Neural cell (in vitro differentiated cells): Measurements from ENCODE around the gene ITGB1.

Experiments
- POLR2AphosphoS5 ChIP-seq: IDR thresholded peaks from 2 replicates; pipeline ENCODE4 v1.6.1; 2012
- TF ChIP-seq, protein P1 (sequence below): fragments of 450-650 bp; IDR thresholded peaks from 2 replicates; pipeline ENCODE4 v1.5.1; 2014; ENCODE audit warnings: antibody characterized with exemption, mild to moderate bottlenecking, moderate library complexity; ENCODE audit not compliant: poor library complexity, severe bottlenecking

DNA sequence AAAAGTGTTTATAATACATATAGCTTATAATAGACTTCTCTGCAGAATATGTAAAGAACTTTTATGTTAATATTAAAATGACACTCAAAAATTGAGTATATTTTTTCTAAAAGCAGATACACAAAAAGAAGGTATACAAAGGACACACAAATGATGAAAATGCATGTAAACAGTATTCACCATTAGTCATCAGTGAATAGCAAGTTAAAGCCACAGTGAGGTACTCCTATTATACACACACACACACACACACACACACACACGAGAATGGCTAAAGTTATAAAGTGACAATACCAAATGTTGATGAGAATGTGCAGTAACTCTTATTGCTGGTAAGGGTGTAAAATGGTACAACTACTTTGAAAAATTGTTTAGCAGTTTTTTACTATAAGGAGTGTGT, 92.9 kb downstream of the ITGB1 start:
- no peak for TF ChIP-seq POLR2AphosphoS5
- TF ChIP-seq, protein P1, sequence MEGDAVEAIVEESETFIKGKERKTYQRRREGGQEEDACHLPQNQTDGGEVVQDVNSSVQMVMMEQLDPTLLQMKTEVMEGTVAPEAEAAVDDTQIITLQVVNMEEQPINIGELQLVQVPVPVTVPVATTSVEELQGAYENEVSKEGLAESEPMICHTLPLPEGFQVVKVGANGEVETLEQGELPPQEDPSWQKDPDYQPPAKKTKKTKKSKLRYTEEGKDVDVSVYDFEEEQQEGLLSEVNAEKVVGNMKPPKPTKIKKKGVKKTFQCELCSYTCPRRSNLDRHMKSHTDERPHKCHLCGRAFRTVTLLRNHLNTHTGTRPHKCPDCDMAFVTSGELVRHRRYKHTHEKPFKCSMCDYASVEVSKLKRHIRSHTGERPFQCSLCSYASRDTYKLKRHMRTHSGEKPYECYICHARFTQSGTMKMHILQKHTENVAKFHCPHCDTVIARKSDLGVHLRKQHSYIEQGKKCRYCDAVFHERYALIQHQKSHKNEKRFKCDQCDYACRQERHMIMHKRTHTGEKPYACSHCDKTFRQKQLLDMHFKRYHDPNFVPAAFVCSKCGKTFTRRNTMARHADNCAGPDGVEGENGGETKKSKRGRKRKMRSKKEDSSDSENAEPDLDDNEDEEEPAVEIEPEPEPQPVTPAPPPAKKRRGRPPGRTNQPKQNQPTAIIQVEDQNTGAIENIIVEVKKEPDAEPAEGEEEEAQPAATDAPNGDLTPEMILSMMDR, result no peak
